Fibroblast of lung (primary cell): Measurements from ENCODE around the gene P2RY1. TPM values are rescaled to one million over a fixed set of nuclear protein-coding genes. Genes with fewer than 3 reads are reported as not detected.
A peak's percentile ranks its signal among the peaks of the same experiment; 100 is the strongest.

ENCODE experiments used
- DNase-seq, 2 donors: peaks; one replicate each; pipeline versions ENCODE4 v3.0.0 to v3.0.0-alpha.2; 2010; ENCODE audit warnings: low read depth in 2 of 2
- H2AFZ ChIP-seq: 2 replicates; pipeline ENCODE4 v1.5.1; 2012; ENCODE audit warnings: low read length, control low read depth, inconsistent platforms
- H3K27ac ChIP-seq: 2 replicates; pipeline ENCODE4 v1.5.1; 2011; ENCODE audit warnings: low read length, control low read depth; ENCODE audit not compliant: insufficient read depth
- H3K27me3 ChIP-seq: 2 replicates; pipeline ENCODE4 v1.5.1; 2011; ENCODE audit warnings: mild to moderate bottlenecking, low read length; ENCODE audit not compliant: control insufficient read depth, insufficient read depth
- H3K36me3 ChIP-seq: 2 replicates; pipeline ENCODE4 v1.5.1; 2011; ENCODE audit warnings: low read length; ENCODE audit not compliant: control insufficient read depth, insufficient read depth
- H3K4me1 ChIP-seq: 2 replicates; pipeline ENCODE4 v1.5.1; 2011; ENCODE audit warnings: low read length; ENCODE audit not compliant: control insufficient read depth, insufficient read depth; ENCODE audit errors: extremely low read depth
- H3K4me2 ChIP-seq: 2 replicates; pipeline ENCODE4 v1.5.1; 2011; ENCODE audit warnings: low read length, control low read depth; ENCODE audit not compliant: insufficient read depth; ENCODE audit errors: extremely low read depth
- H3K4me3 ChIP-seq, 4 experiments: fragments of 200-600 bp in 1 of 4; sonication (generic) in 1 of 4; replicated peaks in 1 of 4; 2 replicates each; pipeline ENCODE4 v1.5.1; 2011 to 2016; ENCODE audit warnings: low read length in 4 of 4, low read depth in 3 of 4, mild to moderate bottlenecking in 3 of 4, control low read depth in 2 of 4, inconsistent platforms in 1 of 4, mixed read lengths in 1 of 4; ENCODE audit not compliant: insufficient read depth in 1 of 4; ENCODE audit errors: control extremely low read depth in 1 of 4
- H3K79me2 ChIP-seq: 2 replicates; pipeline ENCODE4 v1.5.1; 2012; ENCODE audit warnings: mild to moderate bottlenecking, low read length, inconsistent platforms; ENCODE audit not compliant: control insufficient read depth, insufficient read depth
- H3K9ac ChIP-seq: 2 replicates; pipeline ENCODE4 v1.5.1; 2011; ENCODE audit warnings: mild to moderate bottlenecking, low read length, control low read depth; ENCODE audit not compliant: insufficient read depth
- H3K9me3 ChIP-seq: 2 replicates; pipeline ENCODE4 v1.5.1; 2012; ENCODE audit warnings: low read depth, low read length; ENCODE audit not compliant: control insufficient read depth, insufficient read depth
- H4K20me1 ChIP-seq: 2 replicates; pipeline ENCODE4 v1.5.1; 2011; ENCODE audit warnings: low read length; ENCODE audit not compliant: control insufficient read depth, insufficient read depth; ENCODE audit errors: extremely low read depth
- EZH2 ChIP-seq: IDR thresholded peaks from 2 replicates; pipeline ENCODE4 v1.5.1; 2012; ENCODE audit warnings: low read length, control low read depth, mild to moderate bottlenecking; ENCODE audit errors: missing control alignments
- polyA plus RNA-seq, 2 donors: library from polyadenylated mRNA; depleted of rRNA in 1 of 2; stranded (reverse) in 1 of 2; unstranded in 1 of 2; fragments of >200 nt; gene quantifications; 2 replicates each; pipeline ENCODE4 v1.2.1, GENCODE V29; 2011 to 2012; ENCODE audit warnings: missing spikeins in 1 of 2
- total RNA-seq: library from RNA; depleted of rRNA; stranded (reverse); fragments of >200 nt; gene quantifications from 2 replicates; pipeline ENCODE4 v1.2.1, GENCODE V29; 2014
- TF ChIP-seq, protein P1 (sequence below), 2 donors: IDR thresholded peaks in 1 of 2; conservative IDR thresholded peaks in 1 of 2; 1 replicate in 1 of 2; 2 replicates in 1 of 2; pipeline ENCODE4 v1.5.1; 2011 to 2012; ENCODE audit warnings: low read length in 2 of 2, control low read depth in 1 of 2, inconsistent platforms in 1 of 2, low read depth in 1 of 2, mild to moderate bottlenecking in 1 of 2

P2RY1 gene
- total and polyA plus RNA-seq, 2 donors (not counting 1 experiment from before 2014, with no cell fraction given), result 0.62 to 7.6 TPM

DNA sequence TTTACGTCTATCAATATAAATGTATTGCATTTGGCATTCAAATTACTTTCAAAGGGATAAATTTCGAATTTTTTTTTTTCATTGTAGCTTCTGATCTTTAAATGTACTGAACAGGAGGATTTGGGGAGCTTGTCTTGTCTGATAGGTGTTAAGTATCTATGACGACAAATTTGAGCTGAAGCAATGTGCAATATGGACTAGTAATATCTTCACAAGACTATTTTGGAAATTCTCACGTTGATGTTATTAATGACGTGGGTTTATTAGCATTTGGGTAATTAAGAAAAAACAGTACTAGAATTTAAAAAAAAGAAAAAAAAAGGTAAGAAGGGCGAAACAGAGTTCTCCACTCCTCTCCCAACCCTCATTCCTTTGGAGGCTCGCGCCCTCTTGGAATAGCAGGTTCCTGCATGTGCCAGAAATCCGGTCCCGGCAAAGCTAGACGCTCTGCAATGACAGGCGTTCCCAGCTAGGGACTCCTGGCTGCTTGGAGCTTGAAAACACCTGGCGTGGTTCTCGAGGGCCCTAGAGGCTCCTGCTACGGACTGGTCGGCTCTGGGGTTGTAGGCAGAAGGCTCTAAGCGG, 648 bp upstream of the P2RY1 start:
- no peak overlapping the region for H3K27ac ChIP-seq
- no peak for DNase-seq
- H3K4me1 ChIP-seq, result no peaks in the 10 kb centered on the region
- H3K79me2 ChIP-seq, result no peaks in the 10 kb centered on the region
- H2AFZ ChIP-seq, result peak overlapping the region; percentile 93
- H3K4me2 ChIP-seq, result peak overlapping the region; percentile 71
- no peaks in the 10 kb centered on the region for H3K9me3 ChIP-seq
- H4K20me1 ChIP-seq, result no peaks in the 10 kb centered on the region
- H3K9ac ChIP-seq, result peak overlapping the region; percentile 4
- no peak for TF ChIP-seq EZH2
- TF ChIP-seq, protein P1, sequence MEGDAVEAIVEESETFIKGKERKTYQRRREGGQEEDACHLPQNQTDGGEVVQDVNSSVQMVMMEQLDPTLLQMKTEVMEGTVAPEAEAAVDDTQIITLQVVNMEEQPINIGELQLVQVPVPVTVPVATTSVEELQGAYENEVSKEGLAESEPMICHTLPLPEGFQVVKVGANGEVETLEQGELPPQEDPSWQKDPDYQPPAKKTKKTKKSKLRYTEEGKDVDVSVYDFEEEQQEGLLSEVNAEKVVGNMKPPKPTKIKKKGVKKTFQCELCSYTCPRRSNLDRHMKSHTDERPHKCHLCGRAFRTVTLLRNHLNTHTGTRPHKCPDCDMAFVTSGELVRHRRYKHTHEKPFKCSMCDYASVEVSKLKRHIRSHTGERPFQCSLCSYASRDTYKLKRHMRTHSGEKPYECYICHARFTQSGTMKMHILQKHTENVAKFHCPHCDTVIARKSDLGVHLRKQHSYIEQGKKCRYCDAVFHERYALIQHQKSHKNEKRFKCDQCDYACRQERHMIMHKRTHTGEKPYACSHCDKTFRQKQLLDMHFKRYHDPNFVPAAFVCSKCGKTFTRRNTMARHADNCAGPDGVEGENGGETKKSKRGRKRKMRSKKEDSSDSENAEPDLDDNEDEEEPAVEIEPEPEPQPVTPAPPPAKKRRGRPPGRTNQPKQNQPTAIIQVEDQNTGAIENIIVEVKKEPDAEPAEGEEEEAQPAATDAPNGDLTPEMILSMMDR (conservative IDR thresholded peaks at IDR 0.05 in 1 of 2, IDR thresholded peaks at IDR 0.05 in 1 of 2; ENCODE audit: low read depth in 1 of 2, low read length in 2 of 2), result peak in 1 of 2 donors; percentile 12
- peak overlapping the region; percentile 69 to 80 (median 71) for H3K4me3 ChIP-seq
- no peaks in the 10 kb centered on the region for H3K36me3 ChIP-seq
- peaks cover 10% of the 10 kb centered on the region for H3K27me3 ChIP-seq

DNA sequence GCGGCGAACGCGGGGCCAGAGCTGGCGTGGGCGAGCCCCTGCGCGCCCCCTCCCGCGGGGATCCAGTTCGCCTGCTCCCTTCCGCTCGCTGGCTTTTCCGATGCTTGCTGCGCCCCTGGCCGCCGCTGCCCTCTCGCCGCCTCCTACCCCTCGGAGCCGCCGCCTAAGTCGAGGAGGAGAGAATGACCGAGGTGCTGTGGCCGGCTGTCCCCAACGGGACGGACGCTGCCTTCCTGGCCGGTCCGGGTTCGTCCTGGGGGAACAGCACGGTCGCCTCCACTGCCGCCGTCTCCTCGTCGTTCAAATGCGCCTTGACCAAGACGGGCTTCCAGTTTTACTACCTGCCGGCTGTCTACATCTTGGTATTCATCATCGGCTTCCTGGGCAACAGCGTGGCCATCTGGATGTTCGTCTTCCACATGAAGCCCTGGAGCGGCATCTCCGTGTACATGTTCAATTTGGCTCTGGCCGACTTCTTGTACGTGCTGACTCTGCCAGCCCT, 721 bp downstream of the P2RY1 start:
- H3K36me3 ChIP-seq, result no peaks in the 10 kb centered on the region
- peak; percentile 7 to 42 for DNase-seq
- peak overlapping the region; percentile 71 for H3K4me2 ChIP-seq
- no peaks in the 10 kb centered on the region for H3K9me3 ChIP-seq
- H3K4me1 ChIP-seq, result no peaks in the 10 kb centered on the region
- no peaks in the 10 kb centered on the region for H3K79me2 ChIP-seq
- H3K9ac ChIP-seq, result no peak overlapping the region
- H2AFZ ChIP-seq, result peak overlapping the region; percentile 50
- H4K20me1 ChIP-seq, result no peaks in the 10 kb centered on the region
- H3K4me3 ChIP-seq, result peak overlapping the region; percentile 69 to 80 (median 71)
- TF ChIP-seq EZH2, result peak; percentile 74
- TF ChIP-seq, protein P1 (conservative IDR thresholded peaks at IDR 0.05 in 1 of 2, IDR thresholded peaks at IDR 0.05 in 1 of 2; ENCODE audit: low read depth in 1 of 2, low read length in 2 of 2), result no peak
- peaks cover 10% of the 10 kb centered on the region for H3K27me3 ChIP-seq
- no peak overlapping the region for H3K27ac ChIP-seq

DNA sequence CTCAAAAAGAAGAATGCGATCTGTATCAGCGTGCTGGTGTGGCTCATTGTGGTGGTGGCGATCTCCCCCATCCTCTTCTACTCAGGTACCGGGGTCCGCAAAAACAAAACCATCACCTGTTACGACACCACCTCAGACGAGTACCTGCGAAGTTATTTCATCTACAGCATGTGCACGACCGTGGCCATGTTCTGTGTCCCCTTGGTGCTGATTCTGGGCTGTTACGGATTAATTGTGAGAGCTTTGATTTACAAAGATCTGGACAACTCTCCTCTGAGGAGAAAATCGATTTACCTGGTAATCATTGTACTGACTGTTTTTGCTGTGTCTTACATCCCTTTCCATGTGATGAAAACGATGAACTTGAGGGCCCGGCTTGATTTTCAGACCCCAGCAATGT, 1.3 kb downstream of the P2RY1 start:
- Histone ChIP-seq H3K79me2 (no peaks in the 10 kb centered on the region), H3K9ac (no peak overlapping the region), H4K20me1 (no peaks in the 10 kb centered on the region), H2AFZ (no peak overlapping the region), H3K4me2 (peak overlapping the region; percentile 71), H3K4me3 (peak overlapping the region in 3 of 4 experiments; percentile 69 to 80 (median 73)), H3K27ac (no peak overlapping the region), H3K27me3 (peaks cover 10% of the 10 kb centered on the region), H3K36me3 (no peaks in the 10 kb centered on the region), H3K4me1 (no peaks in the 10 kb centered on the region), H3K9me3 (no peaks in the 10 kb centered on the region)
- no peak for DNase-seq
- TF ChIP-seq EZH2, result no peak
- TF ChIP-seq, protein P1 (conservative IDR thresholded peaks at IDR 0.05 in 1 of 2, IDR thresholded peaks at IDR 0.05 in 1 of 2; ENCODE audit: low read depth in 1 of 2, low read length in 2 of 2), result no peak
